A549 (cell line): Measurements from ENCODE around the gene GGTA1. TPM values are rescaled to one million over a fixed set of nuclear protein-coding genes. Genes with fewer than 3 reads are reported as not detected.
A peak's percentile ranks its signal among the peaks of the same experiment; 100 is the strongest.

Source experiments
- ATAC-seq, 2 experiments: fragments of 200-7000 bp in 1 of 2; fragments of >200 bp in 1 of 2; cut with Nextera tagmentation in 1 of 2; cut with Tn5 transposase in 1 of 2; 3 replicates each; pipeline versions ENCODE4 v1.8.0 to v1.9.1; 2018 to 2020; ENCODE audit warnings: mild to moderate bottlenecking in 1 of 2, moderate library complexity in 1 of 2
- CTCF ChIA-PET: fragments of 300-600 bp; sonication (Branson Sonifier 250); formaldehyde crosslinking; extraction: SDS; loops from one replicate; lab custom pipeline; 2021; ENCODE audit warnings: antibody characterized with exemption, inconsistent platforms; lab: Yijun Ruan, JAX
- POLR2A ChIA-PET: fragments of 350-600 bp; formaldehyde crosslinking; extraction: SDS; loops from one replicate; lab custom pipeline; 2021; ENCODE audit warnings: antibody characterized with exemption, inconsistent platforms; lab: Yijun Ruan, JAX
- DNase-seq, 2 experiments: peaks; one replicate each; pipeline versions ENCODE4 v3.0.0 to v3.0.0-alpha.2; 2011 to 2016; ENCODE audit warnings: low read depth in 1 of 2, low spot score in 1 of 2
- FAIRE-seq: peaks from 2 replicates; lab custom pipeline; 2011; peaks lifted over from hg19 to GRCh38; lab: Jason Lieb, UNC
- H3K27ac ChIP-seq, 2 experiments: fragments of >200 bp; sonication (Bioruptor Twin); formaldehyde crosslinking; 3 replicates each; pipeline ENCODE4 v1.5.1; 2016 to 2017
- H3K4me1 ChIP-seq: fragments of >200 bp; sonication (Bioruptor Twin); formaldehyde crosslinking; 3 replicates; pipeline ENCODE4 v1.6.1; 2016
- H3K4me2 ChIP-seq: fragments of >200 bp; sonication (Bioruptor Twin); formaldehyde crosslinking; 3 replicates; pipeline ENCODE4 v1.6.1; 2016
- H3K4me3 ChIP-seq: fragments of >200 bp; sonication (Bioruptor Twin); formaldehyde crosslinking; 3 replicates; pipeline ENCODE4 v1.5.1; 2016
- H3K9me3 ChIP-seq: fragments of >200 bp; sonication (Bioruptor Twin); formaldehyde crosslinking; 3 replicates; pipeline ENCODE4 v1.6.1; 2016
- ATOH8 ChIP-seq: fragments of 250-450 bp; sonication (Bioruptor Pico); IDR thresholded peaks from 2 replicates; pipeline ENCODE4 v1.5.0; 2020; ENCODE audit warnings: low read depth, mild to moderate bottlenecking, moderate library complexity
- BCL3 ChIP-seq: fragments of >200 bp; sonication (Bioruptor Twin); formaldehyde crosslinking; IDR thresholded peaks from 3 replicates; pipeline ENCODE4 v1.6.1; 2016
- CBX2 ChIP-seq: fragments of 200-600 bp; sonication (generic); IDR thresholded peaks from 2 replicates; pipeline ENCODE4 v1.6.1; 2016; ENCODE audit warnings: low read depth, mild to moderate bottlenecking, borderline replicate concordance
- CBX8 ChIP-seq: fragments of 200-600 bp; sonication (generic); IDR thresholded peaks from 2 replicates; pipeline ENCODE4 v1.6.1; 2016
- CEBPB ChIP-seq, 2 experiments: fragments of >200 bp in 1 of 2; sonication (Bioruptor Twin) in 1 of 2; formaldehyde crosslinking in 1 of 2; IDR thresholded peaks; 2 replicates each; pipeline ENCODE4 v1.6.1; 2012 to 2016
- CHD2 ChIP-seq: fragments of 150-350 bp; IDR thresholded peaks from 2 replicates; pipeline ENCODE4 v1.6.1; 2014; ENCODE audit warnings: low read length; ENCODE audit not compliant: partially characterized antibody
- CTCF ChIP-seq: fragments of >200 bp; sonication (Bioruptor Twin); formaldehyde crosslinking; IDR thresholded peaks from 3 replicates; pipeline ENCODE4 v1.5.1; 2016
- EHF ChIP-seq: fragments of 250-450 bp; sonication (Bioruptor Pico); IDR thresholded peaks from 2 replicates; pipeline ENCODE4 v1.5.0; 2020; ENCODE audit warnings: mild to moderate bottlenecking
- ELK1 ChIP-seq: fragments of 150-350 bp; IDR thresholded peaks from 2 replicates; pipeline ENCODE4 v1.6.1; 2014; ENCODE audit warnings: low read depth, mild to moderate bottlenecking, low read length
- FOSL2 ChIP-seq, 2 experiments: fragments of 450-650 bp in 1 of 2; fragments of >200 bp in 1 of 2; sonication (Bioruptor Twin) in 1 of 2; formaldehyde crosslinking; IDR thresholded peaks; 2 replicates each; pipeline versions ENCODE4 v1.5.0 to v1.6.1; 2016 to 2020; ENCODE audit warnings: mild to moderate bottlenecking in 1 of 2, moderate library complexity in 1 of 2
- GATA3 ChIP-seq: IDR thresholded peaks from 2 replicates; pipeline ENCODE4 v1.6.1; 2012; ENCODE audit warnings: borderline replicate concordance
- HES2 ChIP-seq: fragments of >200 bp; sonication (Bioruptor Twin); formaldehyde crosslinking; IDR thresholded peaks from 2 replicates; pipeline ENCODE4 v1.6.1; 2016
- HEYL ChIP-seq: fragments of 250-450 bp; sonication (Bioruptor Pico); IDR thresholded peaks from 2 replicates; pipeline ENCODE4 v1.8.0; 2021; ENCODE audit warnings: mild to moderate bottlenecking, moderate library complexity
- HOXB13 ChIP-seq: fragments of 250-450 bp; sonication (Bioruptor Pico); IDR thresholded peaks from 2 replicates; pipeline ENCODE4 v1.5.0; 2020; ENCODE audit warnings: low read depth, mild to moderate bottlenecking, moderate library complexity
- HOXB5 ChIP-seq: fragments of 250-450 bp; sonication (Bioruptor Pico); IDR thresholded peaks from 2 replicates; pipeline ENCODE4 v1.5.0; 2020; ENCODE audit warnings: mild to moderate bottlenecking, moderate library complexity
- JUN ChIP-seq, 2 experiments: fragments of >200 bp; sonication (Bioruptor Twin); formaldehyde crosslinking; IDR thresholded peaks; 2 replicates in 1 of 2; 3 replicates in 1 of 2; pipeline ENCODE4 v1.6.1; 2016 to 2017
- KDM1A ChIP-seq: fragments of 200-600 bp; sonication (generic); IDR thresholded peaks from 2 replicates; pipeline ENCODE4 v1.6.1; 2016; ENCODE audit warnings: low read depth, mild to moderate bottlenecking
- NPAS2 ChIP-seq: fragments of 250-450 bp; sonication (Bioruptor Pico); IDR thresholded peaks from 2 replicates; pipeline ENCODE4 v1.8.0; 2022; ENCODE audit warnings: mild to moderate bottlenecking, moderate library complexity, borderline replicate concordance
- NR3C1 ChIP-seq: fragments of >200 bp; sonication (Bioruptor Twin); formaldehyde crosslinking; IDR thresholded peaks from 3 replicates; pipeline ENCODE4 v1.6.1; 2017
- POLR2AphosphoS2 ChIP-seq: conservative IDR thresholded peaks from 2 replicates; pipeline ENCODE4 v1.6.1; 2012; ENCODE audit warnings: low read length, improper control_type of control experiment, inconsistent platforms
- RARB ChIP-seq: fragments of 250-450 bp; sonication (Bioruptor Pico); IDR thresholded peaks from 2 replicates; pipeline ENCODE4 v1.8.0; 2021; ENCODE audit warnings: mild to moderate bottlenecking, moderate library complexity
- RCOR1 ChIP-seq: fragments of 150-350 bp; IDR thresholded peaks from 2 replicates; pipeline ENCODE4 v1.6.1; 2014; ENCODE audit warnings: antibody characterized with exemption, low read length, low read depth
- REST ChIP-seq: fragments of 200-600 bp; sonication (generic); IDR thresholded peaks from 2 replicates; pipeline ENCODE4 v1.6.1; 2016; ENCODE audit warnings: antibody characterized with exemption, mild to moderate bottlenecking, moderate library complexity
- SMC3 ChIP-seq: fragments of >200 bp; sonication (Bioruptor Twin); formaldehyde crosslinking; IDR thresholded peaks from 3 replicates; pipeline ENCODE4 v1.6.1; 2018; ENCODE audit warnings: inconsistent platforms
- SREBF2 ChIP-seq: fragments of 450-650 bp; IDR thresholded peaks from 2 replicates; pipeline ENCODE4 v1.6.1; 2014; ENCODE audit warnings: mild to moderate bottlenecking, moderate library complexity
- TFCP2L1 ChIP-seq: fragments of 250-450 bp; sonication (Bioruptor Pico); IDR thresholded peaks from 2 replicates; pipeline ENCODE4 v1.5.0; 2021; ENCODE audit warnings: mild to moderate bottlenecking
- ZFP36 ChIP-seq: fragments of 450-650 bp; IDR thresholded peaks from 2 replicates; pipeline ENCODE4 v1.6.1; 2014; ENCODE audit warnings: borderline replicate concordance; ENCODE audit not compliant: partially characterized antibody
- ZSCAN20 ChIP-seq: fragments of 250-450 bp; sonication (Bioruptor Pico); IDR thresholded peaks from 2 replicates; pipeline ENCODE4 v1.8.0; 2022; ENCODE audit warnings: mild to moderate bottlenecking, moderate library complexity
- WGBS: methylation state at CpG from one replicate; pipeline ENCODE4 v1.1.6; 2017; ENCODE audit errors: missing lambda C conversion rate; 5-methylcytosine and 5-hydroxymethylcytosine counted together
- polyA plus RNA-seq, 4 experiments: library from polyadenylated mRNA; depleted of rRNA in 3 of 4; stranded (reverse); fragments of >200 nt; fragmentation: RNase III in 1 of 4; extraction: RNeasy Plus Mini Kit Qiagen cat#74134 plus additional on column Dnase treatment in 1 of 4; gene quantifications; 2 replicates in 3 of 4; 3 replicates in 1 of 4; pipeline ENCODE4 v1.2.3, GENCODE V29; 2011 to 2017

Gene GGTA1
- polyA plus RNA-seq, 2 of the 4 experiments (the other 2 are of a cell fraction), result 0.05 TPM; not detected in 1

- no peak for FAIRE-seq
- CTCF ChIA-PET, result interaction anchor here (0.6 to 0.8 kb wide), 2 partner anchors 13 to 362 kb away, joined by 3 read pairs; no protein-coding TSS in a partner anchor
These were observed 14.8 kb downstream of the GGTA1 start for GRCh38 chr9:121484651-121485446.

GRCh38 chr9:121483473-121484031 lies 16.1 kb downstream of the GGTA1 start:
- Histone ChIP-seq H3K27ac (no peak overlapping the region), H3K4me1 (no peaks in the 10 kb centered on the region), H3K9me3 (no peaks in the 10 kb centered on the region), H3K4me3 (no peak overlapping the region), H3K4me2 (no peak overlapping the region)
- 64% methylated on average over 7 of the region's 7 CpGs for whole genome bisulfite sequencing
- DNase-seq (no peak), FAIRE-seq (no peak), ATAC-seq (no peak)
- CTCF ChIA-PET, result interaction anchor here (1.1 kb wide), 1 partner anchor 26 kb away, joined by 3 read pairs; no protein-coding TSS in a partner anchor
- POLR2A ChIA-PET, result no interaction called here
- no peak for TF ChIP-seq REST
- TF ChIP-seq EHF (CRISPR knock-in tag), result no peak
- no peak for TF ChIP-seq RARB (CRISPR knock-in tag)
- TF ChIP-seq CTCF, result no peak
- no peak for TF ChIP-seq JUN (IDR thresholded peaks at IDR 0.05)
- TF ChIP-seq HOXB13 (CRISPR knock-in tag), result no peak
- no peak for TF ChIP-seq KDM1A
- no peak for TF ChIP-seq ZSCAN20 (CRISPR knock-in tag)
- TF ChIP-seq RCOR1, result no peak
- no peak for TF ChIP-seq POLR2AphosphoS2
- no peak for TF ChIP-seq ZFP36
- no peak for TF ChIP-seq HES2
- TF ChIP-seq HEYL (CRISPR knock-in tag), result no peak
- TF ChIP-seq ATOH8, result no peak
- no peak for TF ChIP-seq CHD2

More at GRCh38 chr9:121484651-121485446, 14.8 kb downstream of the GGTA1 start:
- TF ChIP-seq CBX2 (no peak), KDM1A (no peak), BCL3 (no peak), ELK1 (no peak), CBX8 (no peak), SREBF2 (no peak), NPAS2 (CRISPR knock-in tag) (no peak), HES2 (no peak), GATA3 (no peak), NR3C1 (no peak), HOXB5 (no peak), FOSL2 (IDR thresholded peaks at IDR 0.05) (no peak), FOSL2 (CRISPR knock-in tag; IDR thresholded peaks at IDR 0.05) (no peak), TFCP2L1 (CRISPR knock-in tag) (no peak), CEBPB (IDR thresholded peaks at IDR 0.05) (no peak), SMC3 (no peak)
- TF ChIP-seq, all 56 proteins: peak for 0
- Histone ChIP-seq H3K27ac (no peak overlapping the region), H3K9me3 (no peaks in the 10 kb centered on the region), H3K4me3 (no peak overlapping the region), H3K4me2 (no peak overlapping the region), H3K4me1 (no peaks in the 10 kb centered on the region)
- peak in 1 of 2 experiments; percentile 28; a peak in 1 of 6 replicates for ATAC-seq
- 67% methylated on average over 11 of the region's 11 CpGs for WGBS
- POLR2A ChIA-PET, result no interaction called here
- DNase-seq, result no peak
